GM12878 (cell line): ENCODE data around the gene UBASH3A. TPM values are rescaled to one million over a fixed set of nuclear protein-coding genes. Genes with fewer than 3 reads are reported as not detected.

ENCODE experiments used
- ATAC-seq: fragments of 200-7000 bp; cut with Tn5 transposase; 3 replicates; pipeline ENCODE4 v1.9.1; 2020; ENCODE audit warnings: mild to moderate bottlenecking, moderate library complexity
- BruUV-seq: library from RNA; stranded (reverse); fragments of 400-500 nt; replicated peaks from 2 replicates; lab custom pipeline; 2021; lab: Mats Ljungman, UMichigan
- CTCF ChIA-PET: fragments of 300-600 bp; sonication (Branson Sonifier 250); formaldehyde crosslinking; extraction: SDS; loops from one replicate; lab custom pipeline; 2021; ENCODE audit warnings: inconsistent platforms; lab: Yijun Ruan, JAX
- POLR2A ChIA-PET: fragments of 350-600 bp; formaldehyde crosslinking; extraction: SDS; loops from one replicate; lab custom pipeline; 2021; ENCODE audit warnings: inconsistent platforms; lab: Charles Lee
- RAD21 ChIA-PET: fragments of 300-600 bp; sonication (Branson Sonifier 250); formaldehyde crosslinking; loops from one replicate; lab custom pipeline; 2023; ENCODE audit warnings: antibody characterized with exemption; ENCODE audit not compliant: unreplicated experiment; lab: Charles Lee
- SMC1A ChIA-PET: fragments of 300-600 bp; sonication (Branson Sonifier 250); formaldehyde crosslinking; loops from one replicate; lab custom pipeline; 2023; ENCODE audit not compliant: unreplicated experiment, uncharacterized antibody; lab: Charles Lee
- DNase-seq: peaks from one replicate; pipeline ENCODE4 v3.0.0-alpha.2; 2011; ENCODE audit warnings: low read depth, low spot score
- FAIRE-seq: peaks from 3 replicates; lab custom pipeline; 2011; peaks lifted over from hg19 to GRCh38; lab: Jason Lieb, UNC
- H2AFZ ChIP-seq: 2 replicates; pipeline ENCODE4 v1.6.0; 2011; ENCODE audit warnings: low read depth, low read length, control low read depth; ENCODE audit not compliant: control insufficient read depth
- H3K27ac ChIP-seq: 2 replicates; pipeline ENCODE4 v1.5.1; 2011; ENCODE audit warnings: control low read depth; ENCODE audit not compliant: control insufficient read depth, insufficient read depth
- H3K27me3 ChIP-seq, 2 experiments: replicated peaks in 1 of 2; 2 replicates each; pipeline versions ENCODE4 v1.6.0 to v1.6.1; 2011; ENCODE audit warnings: low read length in 1 of 2; ENCODE audit not compliant: control insufficient read depth in 2 of 2, insufficient read depth in 2 of 2
- H3K36me3 ChIP-seq, 2 experiments: 2 replicates each; pipeline ENCODE4 v1.5.1; 2011; ENCODE audit warnings: low read length in 1 of 2; ENCODE audit not compliant: control insufficient read depth in 2 of 2, insufficient read depth in 2 of 2
- H3K4me1 ChIP-seq: 2 replicates; pipeline ENCODE4 v1.6.1; 2011; ENCODE audit warnings: mild to moderate bottlenecking, low read length, moderate library complexity, mixed read lengths; ENCODE audit not compliant: control insufficient read depth, insufficient read depth
- H3K4me2 ChIP-seq: 2 replicates; pipeline ENCODE4 v1.6.0; 2011; ENCODE audit warnings: control low read depth; ENCODE audit not compliant: control insufficient read depth, insufficient read depth
- H3K4me3 ChIP-seq: fragments of 200-600 bp; sonication (generic); 2 replicates; pipeline ENCODE4 v1.5.1; 2016
- H3K79me2 ChIP-seq: 2 replicates; pipeline ENCODE4 v1.6.0; 2011; ENCODE audit warnings: low read length; ENCODE audit not compliant: control insufficient read depth, insufficient read depth
- H3K9ac ChIP-seq: 2 replicates; pipeline ENCODE4 v1.8.0; 2011; ENCODE audit warnings: low read length, control low read depth, mixed read lengths; ENCODE audit not compliant: control insufficient read depth, insufficient read depth
- H3K9me3 ChIP-seq: replicated peaks from 3 replicates; pipeline ENCODE4 v1.5.1; 2011; ENCODE audit warnings: mild to moderate bottlenecking, low read length; ENCODE audit not compliant: control insufficient read depth, insufficient read depth
- H4K20me1 ChIP-seq: 2 replicates; pipeline ENCODE4 v1.6.0; 2011; ENCODE audit not compliant: control insufficient read depth, insufficient read depth
- BHLHE40 ChIP-seq, 2 experiments: fragments of 450-650 bp in 1 of 2; IDR thresholded peaks; 2 replicates each; pipeline ENCODE4 v1.6.1; 2011 to 2017; ENCODE audit warnings: low read depth in 2 of 2, borderline replicate concordance in 1 of 2, improper control_type of control experiment in 1 of 2, low read length in 1 of 2, mild to moderate bottlenecking in 1 of 2
- CBX3 ChIP-seq: fragments of 200-600 bp; sonication (generic); IDR thresholded peaks from 2 replicates; pipeline ENCODE4 v1.6.1; 2016; ENCODE audit warnings: low read depth, borderline replicate concordance
- CHD2 ChIP-seq: IDR thresholded peaks from 2 replicates; pipeline ENCODE4 v1.6.1; 2011; ENCODE audit warnings: low read depth, low read length, improper control_type of control experiment, borderline replicate concordance
- CREB1 ChIP-seq: IDR thresholded peaks from 2 replicates; pipeline ENCODE4 v1.6.1; 2012; ENCODE audit warnings: low read depth, mild to moderate bottlenecking, inconsistent platforms
- CREM ChIP-seq: IDR thresholded peaks from 2 replicates; pipeline ENCODE4 v1.6.1; 2014; ENCODE audit warnings: antibody characterized with exemption, low read depth
- HCFC1 ChIP-seq: fragments of 150-350 bp; IDR thresholded peaks from 2 replicates; pipeline ENCODE4 v1.6.1; 2014; ENCODE audit warnings: low read length
- JUNB ChIP-seq: IDR thresholded peaks from 2 replicates; pipeline ENCODE4 v1.6.1; 2016; ENCODE audit warnings: antibody characterized with exemption, mild to moderate bottlenecking
- PAX5 ChIP-seq: IDR thresholded peaks from 2 replicates; pipeline ENCODE4 v1.6.1; 2011; ENCODE audit warnings: low read depth, low read length, borderline replicate concordance
- RFX5 ChIP-seq: IDR thresholded peaks from 2 replicates; pipeline ENCODE4 v1.6.1; 2011; ENCODE audit warnings: low read depth, low read length, improper control_type of control experiment
- SPI1 ChIP-seq: IDR thresholded peaks from 2 replicates; pipeline ENCODE4 v1.6.1; 2011; ENCODE audit warnings: low read depth, mild to moderate bottlenecking, low read length, moderate library complexity, borderline replicate concordance; ENCODE audit not compliant: insufficient read depth
- ZNF24 ChIP-seq: fragments of 450-650 bp; IDR thresholded peaks from 2 replicates; pipeline ENCODE4 v1.6.1; 2017; ENCODE audit warnings: antibody characterized with exemption, mild to moderate bottlenecking
- ZSCAN29 ChIP-seq: fragments of 450-650 bp; IDR thresholded peaks from 2 replicates; pipeline ENCODE4 v1.6.1; 2017; ENCODE audit warnings: mild to moderate bottlenecking, moderate library complexity
- ZZZ3 ChIP-seq: IDR thresholded peaks from 2 replicates; pipeline ENCODE4 v1.6.1; 2011; ENCODE audit warnings: low read depth; ENCODE audit not compliant: control insufficient read depth, insufficient read length
- WGBS: methylation state at CpG from one replicate; pipeline ENCODE4 v1.1.6; 2016; ENCODE audit warnings: low lambda C conversion rate; ENCODE audit not compliant: insufficient replicate concordance, insufficient coverage; ENCODE audit errors: missing lambda C conversion rate; 5-methylcytosine and 5-hydroxymethylcytosine counted together
- in situ Hi-C: fragments of 300-500 bp; cut with MboI; formaldehyde crosslinking; loops from 9 replicates; pipeline ENCODE4 v1.14.3; 2018; ENCODE audit warnings: mixed read lengths
- intact Hi-C: fragments of 100-400 bp; cut with micrococcal nuclease; formaldehyde crosslinking; loops from one replicate; pipeline ENCODE4 v1.14.2; 2022; ENCODE audit not compliant: unreplicated experiment
- polyA plus RNA-seq, 11 experiments: library from polyadenylated mRNA; depleted of rRNA in 4 of 11; unstranded in 6 of 11; stranded (reverse) in 5 of 11; fragments of >200 nt; fragmentation: Nextera tagmentation in 4 of 11; fragmentation: Illumina TruSeq in 1 of 11; extraction: Ambion mirVana in 4 of 11; extraction: Trizol in 1 of 11; gene quantifications; 1 replicate in 1 of 11; 2 replicates in 10 of 11; pipeline versions ENCODE4 v1.2.1 to v1.2.3, GENCODE V29; 2011 to 2016; ENCODE audit warnings: inconsistent platforms in 2 of 11, missing spikeins in 2 of 11, low read depth in 1 of 11
- total RNA-seq, 4 experiments: library from RNA; depleted of rRNA in 3 of 4; stranded (reverse); fragments of >200 nt in 3 of 4; fragmentation: Illumina TruSeq in 1 of 4; extraction: Trizol in 1 of 4; gene quantifications; 2 replicates each; pipeline versions ENCODE4 v1.2.1 to v1.2.3, GENCODE V29; 2013 to 2021
- TF ChIP-seq, protein P1 (sequence below): fragments of 450-650 bp; IDR thresholded peaks from 2 replicates; pipeline ENCODE4 v1.6.1; 2017; ENCODE audit warnings: mild to moderate bottlenecking
- TF ChIP-seq, protein P2 (sequence below): IDR thresholded peaks from 2 replicates; pipeline ENCODE4 v1.6.1; 2012; ENCODE audit warnings: low read length, inconsistent platforms

Gene UBASH3A
- total and polyA plus RNA-seq, 10 of the 15 experiments (the other 5 are each of a cell fraction or from before 2014, with no cell fraction given): 0.04 to 0.39 (median 0.23) TPM; not detected in 1

DNA sequence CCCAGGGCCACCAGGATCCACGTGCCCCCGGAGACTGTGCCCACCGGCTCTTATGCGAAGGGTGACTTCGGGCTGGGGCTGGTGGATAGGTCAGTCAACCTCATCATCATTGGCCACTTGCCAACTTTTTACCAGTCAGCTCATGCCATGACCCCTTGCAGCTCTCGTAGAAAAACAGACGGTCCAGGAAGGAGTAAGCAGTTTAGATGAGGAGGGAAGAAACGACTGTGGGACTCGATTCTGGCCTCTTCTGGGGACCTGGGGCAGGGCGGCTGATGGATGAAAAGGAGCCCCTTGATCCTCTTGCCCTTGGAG is 41.0 kb downstream of the UBASH3A start (continued):
- no peak for TF ChIP-seq PAX5
- TF ChIP-seq, protein P1, sequence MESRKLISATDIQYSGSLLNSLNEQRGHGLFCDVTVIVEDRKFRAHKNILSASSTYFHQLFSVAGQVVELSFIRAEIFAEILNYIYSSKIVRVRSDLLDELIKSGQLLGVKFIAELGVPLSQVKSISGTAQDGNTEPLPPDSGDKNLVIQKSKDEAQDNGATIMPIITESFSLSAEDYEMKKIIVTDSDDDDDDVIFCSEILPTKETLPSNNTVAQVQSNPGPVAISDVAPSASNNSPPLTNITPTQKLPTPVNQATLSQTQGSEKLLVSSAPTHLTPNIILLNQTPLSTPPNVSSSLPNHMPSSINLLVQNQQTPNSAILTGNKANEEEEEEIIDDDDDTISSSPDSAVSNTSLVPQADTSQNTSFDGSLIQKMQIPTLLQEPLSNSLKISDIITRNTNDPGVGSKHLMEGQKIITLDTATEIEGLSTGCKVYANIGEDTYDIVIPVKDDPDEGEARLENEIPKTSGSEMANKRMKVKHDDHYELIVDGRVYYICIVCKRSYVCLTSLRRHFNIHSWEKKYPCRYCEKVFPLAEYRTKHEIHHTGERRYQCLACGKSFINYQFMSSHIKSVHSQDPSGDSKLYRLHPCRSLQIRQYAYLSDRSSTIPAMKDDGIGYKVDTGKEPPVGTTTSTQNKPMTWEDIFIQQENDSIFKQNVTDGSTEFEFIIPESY: no peak
- TF ChIP-seq CREB1: no peak
- TF ChIP-seq, all 136 proteins: peak for 0

DNA sequence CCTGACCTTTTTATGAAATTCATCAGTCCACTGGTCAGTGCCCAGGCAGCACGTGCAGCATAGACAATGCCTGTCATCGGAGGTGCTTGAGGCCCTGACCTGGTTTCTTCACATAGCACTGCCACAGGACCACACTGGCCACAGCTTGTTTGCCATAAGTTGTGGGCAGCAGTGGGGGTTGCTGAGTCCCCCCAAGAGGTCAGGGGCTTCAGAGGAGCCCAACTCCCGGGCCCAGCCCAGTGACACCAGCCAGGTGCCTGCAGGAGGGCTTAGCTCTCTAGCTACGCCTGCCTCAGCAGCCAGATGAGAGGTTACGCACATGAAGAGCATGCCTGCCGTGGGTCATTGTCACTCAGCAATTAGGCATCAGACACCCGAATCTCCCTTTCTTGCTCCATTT is 41.6 kb downstream of the UBASH3A start:
- Histone ChIP-seq H3K4me1 (peaks cover 21% of the 10 kb centered on the region), H4K20me1 (no peaks in the 10 kb centered on the region), H3K9ac (no peak overlapping the region), H3K9me3 (no peaks in the 10 kb centered on the region), H3K27ac (no peak overlapping the region), H3K36me3 (no peaks in the 10 kb centered on the region), H2AFZ (no peak overlapping the region), H3K4me3 (no peak overlapping the region), H3K79me2 (no peaks in the 10 kb centered on the region), H3K27me3 (no peaks in the 10 kb centered on the region), H3K4me2 (no peak overlapping the region)
- ATAC-seq: no peak
- in situ Hi-C loops (loop anchor here (5.0 kb wide), 2 partner anchors 68 to 138 kb away; no protein-coding TSS in a partner anchor), intact Hi-C loops (no loop called here)
- ChIA-PET SMC1A (interaction anchor here (1.1 to 2.1 kb wide), 5 partner anchors 20 to 160 kb away, joined by 3 to 8 read pairs (median 5); no protein-coding TSS in a partner anchor), POLR2A (interaction anchor here (1.4 kb wide), 1 partner anchor 27 kb away, joined by 3 read pairs; no protein-coding TSS in a partner anchor), CTCF (interaction anchor here (1.4 to 2.8 kb wide), 4 partner anchors 21 to 300 kb away, joined by 3 to 19 read pairs (median 6); no protein-coding TSS in a partner anchor), RAD21 (interaction anchor here (0.7 to 1.4 kb wide), 2 partner anchors 52 to 135 kb away, joined by 3 read pairs; no protein-coding TSS in a partner anchor)
- no peak for FAIRE-seq
- TF ChIP-seq BHLHE40 (IDR thresholded peaks at IDR 0.05; ENCODE audit: borderline replicate concordance in 1 of 2, low read depth in 2 of 2, low read length in 1 of 2): no peak
- no peak for TF ChIP-seq CHD2
- TF ChIP-seq HCFC1: no peak
- no peak for TF ChIP-seq CREM
- TF ChIP-seq CBX3: no peak
- TF ChIP-seq, protein P2, sequence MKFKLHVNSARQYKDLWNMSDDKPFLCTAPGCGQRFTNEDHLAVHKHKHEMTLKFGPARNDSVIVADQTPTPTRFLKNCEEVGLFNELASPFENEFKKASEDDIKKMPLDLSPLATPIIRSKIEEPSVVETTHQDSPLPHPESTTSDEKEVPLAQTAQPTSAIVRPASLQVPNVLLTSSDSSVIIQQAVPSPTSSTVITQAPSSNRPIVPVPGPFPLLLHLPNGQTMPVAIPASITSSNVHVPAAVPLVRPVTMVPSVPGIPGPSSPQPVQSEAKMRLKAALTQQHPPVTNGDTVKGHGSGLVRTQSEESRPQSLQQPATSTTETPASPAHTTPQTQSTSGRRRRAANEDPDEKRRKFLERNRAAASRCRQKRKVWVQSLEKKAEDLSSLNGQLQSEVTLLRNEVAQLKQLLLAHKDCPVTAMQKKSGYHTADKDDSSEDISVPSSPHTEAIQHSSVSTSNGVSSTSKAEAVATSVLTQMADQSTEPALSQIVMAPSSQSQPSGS: no peak
- TF ChIP-seq ZNF24: no peak
- no peak for TF ChIP-seq JUNB
- no peak for TF ChIP-seq RFX5
- no peak for TF ChIP-seq SPI1
- no peak for TF ChIP-seq ZSCAN29
- TF ChIP-seq ZZZ3: no peak
- no TSS peak for BruUV-seq
- 82% methylated on average over 7 of the region's 7 CpGs for WGBS
- DNase-seq: no peak
